ENCODE results near the gene CHD2. TPM values are rescaled to one million over a fixed set of nuclear protein-coding genes. Genes with fewer than 3 reads are reported as not detected.

The CHD2 gene
- total RNA-seq, 2 donors from 2014 or later = 76.3 to 137 TPM

- 65% methylated on average over 7 of the region's 7 CpGs for WGBS
Measured at GRCh38 chr15:92909136-92909781, 9.1 kb downstream of the CHD2 start.

GRCh38 chr15:92910451-92910850 is 10.3 kb downstream of the CHD2 start:
- peaks cover 14% of the 10 kb centered on the region for H3K4me1 ChIP-seq (replicated peaks)
- H3K27me3 ChIP-seq (replicated peaks; ENCODE audit: insufficient read depth) = no peaks in the 10 kb centered on the region
- H3K4me3 ChIP-seq = no peak overlapping the region
- DNase-seq (ENCODE audit: low spot score) = peak; percentile 1
- TF ChIP-seq POLR2AphosphoS5 (IDR thresholded peaks at IDR 0.05) = no peak
- TF ChIP-seq, protein P1, sequence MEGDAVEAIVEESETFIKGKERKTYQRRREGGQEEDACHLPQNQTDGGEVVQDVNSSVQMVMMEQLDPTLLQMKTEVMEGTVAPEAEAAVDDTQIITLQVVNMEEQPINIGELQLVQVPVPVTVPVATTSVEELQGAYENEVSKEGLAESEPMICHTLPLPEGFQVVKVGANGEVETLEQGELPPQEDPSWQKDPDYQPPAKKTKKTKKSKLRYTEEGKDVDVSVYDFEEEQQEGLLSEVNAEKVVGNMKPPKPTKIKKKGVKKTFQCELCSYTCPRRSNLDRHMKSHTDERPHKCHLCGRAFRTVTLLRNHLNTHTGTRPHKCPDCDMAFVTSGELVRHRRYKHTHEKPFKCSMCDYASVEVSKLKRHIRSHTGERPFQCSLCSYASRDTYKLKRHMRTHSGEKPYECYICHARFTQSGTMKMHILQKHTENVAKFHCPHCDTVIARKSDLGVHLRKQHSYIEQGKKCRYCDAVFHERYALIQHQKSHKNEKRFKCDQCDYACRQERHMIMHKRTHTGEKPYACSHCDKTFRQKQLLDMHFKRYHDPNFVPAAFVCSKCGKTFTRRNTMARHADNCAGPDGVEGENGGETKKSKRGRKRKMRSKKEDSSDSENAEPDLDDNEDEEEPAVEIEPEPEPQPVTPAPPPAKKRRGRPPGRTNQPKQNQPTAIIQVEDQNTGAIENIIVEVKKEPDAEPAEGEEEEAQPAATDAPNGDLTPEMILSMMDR (IDR thresholded peaks at IDR 0.05) = no peak
- no peak for TF ChIP-seq POLR2A (IDR thresholded peaks at IDR 0.05)
- 85% methylated on average over 13 of the region's 13 CpGs for WGBS
- intact Hi-C loops (cut with DNase I) = no loop called here
- no peaks in the 10 kb centered on the region for H3K9me3 ChIP-seq
- H3K36me3 ChIP-seq = no peaks in the 10 kb centered on the region
- peak overlapping the region; percentile 9 to 98 for H3K27ac ChIP-seq

More at GRCh38 chr15:92909136-92909781, 9.1 kb downstream of the CHD2 start:
- Histone ChIP-seq H3K4me3 (no peak overlapping the region), H3K27ac (peak overlapping the region; percentile 98), H3K4me1 (replicated peaks) (peaks cover 13% of the 10 kb centered on the region), H3K27me3 (replicated peaks; ENCODE audit: insufficient read depth) (no peaks in the 10 kb centered on the region), H3K9me3 (no peaks in the 10 kb centered on the region), H3K36me3 (no peaks in the 10 kb centered on the region)
- TF ChIP-seq, protein P1 (IDR thresholded peaks at IDR 0.05) = no peak
- TF ChIP-seq POLR2A (IDR thresholded peaks at IDR 0.05) (no peak), POLR2AphosphoS5 (IDR thresholded peaks at IDR 0.05) (no peak)
- intact Hi-C loops (cut with DNase I) = no loop called here
- peak; percentile 2 for DNase-seq (ENCODE audit: low spot score)

DNA sequence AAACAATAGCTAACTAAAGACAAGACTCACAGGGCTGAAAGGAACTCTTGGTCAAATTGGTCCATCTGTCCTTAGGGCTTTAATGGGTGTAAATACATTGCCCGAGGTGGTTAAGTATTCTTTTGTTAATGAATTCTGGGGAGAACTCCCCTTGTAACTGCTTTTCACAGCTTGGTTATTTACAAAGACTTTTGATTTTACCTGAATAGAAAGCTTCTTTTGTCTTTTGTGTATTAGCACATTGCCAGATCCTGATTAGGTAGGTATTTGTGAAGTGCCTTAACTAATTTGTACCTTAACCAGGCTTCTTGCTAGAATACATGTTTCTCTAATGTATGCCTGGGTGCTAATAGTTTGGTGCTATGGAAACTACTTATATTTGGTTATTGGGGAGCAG is 14.0 kb downstream of the CHD2 start:
- H3K27ac ChIP-seq = peak overlapping the region; percentile 88 to 91
- H3K9me3 ChIP-seq = no peaks in the 10 kb centered on the region
- intact Hi-C loops (cut with DNase I) = no loop called here
- H3K4me1 ChIP-seq (replicated peaks) = peaks cover 15% of the 10 kb centered on the region
- TF ChIP-seq POLR2A (IDR thresholded peaks at IDR 0.05) (no peak), POLR2AphosphoS5 (IDR thresholded peaks at IDR 0.05) (no peak)
- TF ChIP-seq, protein P1 (IDR thresholded peaks at IDR 0.05) = no peak
- WGBS = 37% methylated on average over 1 of the region's 1 CpG
- H3K36me3 ChIP-seq = no peaks in the 10 kb centered on the region
- no peak overlapping the region for H3K4me3 ChIP-seq
- DNase-seq (ENCODE audit: low spot score) = no peak
- H3K27me3 ChIP-seq (replicated peaks; ENCODE audit: insufficient read depth) = no peaks in the 10 kb centered on the region

DNA sequence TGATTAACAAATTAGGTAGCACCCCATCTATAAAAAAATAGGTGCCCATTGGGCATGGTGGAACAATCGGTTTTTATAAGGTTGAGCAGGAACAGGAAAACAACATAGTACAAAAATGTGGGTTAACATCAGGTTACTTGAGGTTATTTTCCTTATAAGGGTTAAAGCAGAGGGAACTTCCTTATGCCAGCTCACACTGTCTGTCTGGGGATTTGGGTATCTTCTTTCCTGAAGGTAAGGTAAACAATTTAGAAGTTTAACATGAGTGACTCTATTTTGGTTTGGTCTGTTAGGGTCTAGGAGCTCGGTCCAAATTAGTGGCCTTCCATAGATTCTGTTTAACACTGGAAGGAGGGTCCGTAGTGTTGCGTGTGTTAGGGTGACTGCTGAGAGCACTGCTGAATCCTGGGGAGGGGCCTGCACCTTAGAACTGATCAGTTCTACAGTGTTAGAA is 14.7 kb downstream of the CHD2 start:
- Histone ChIP-seq H3K27me3 (replicated peaks; ENCODE audit: insufficient read depth) (no peaks in the 10 kb centered on the region), H3K4me1 (replicated peaks) (peaks cover 15% of the 10 kb centered on the region), H3K9me3 (no peaks in the 10 kb centered on the region), H3K4me3 (no peak overlapping the region), H3K27ac (peak overlapping the region; percentile 88 to 91), H3K36me3 (no peaks in the 10 kb centered on the region)
- DNase-seq (ENCODE audit: low spot score) = no peak
- intact Hi-C loops (cut with DNase I) = loop anchor here (5.0 kb wide), 1 partner anchor 32 kb away; no protein-coding TSS in a partner anchor
- no peak for TF ChIP-seq POLR2A (IDR thresholded peaks at IDR 0.05)
- TF ChIP-seq, protein P1 (IDR thresholded peaks at IDR 0.05) = no peak
- TF ChIP-seq POLR2AphosphoS5 (IDR thresholded peaks at IDR 0.05) = peak; percentile 64
- 51% methylated on average over 4 of the region's 4 CpGs for WGBS
